ENCODE measurements around the gene CREB3L2. TPM values are rescaled to one million over a fixed set of nuclear protein-coding genes. Genes with fewer than 3 reads are reported as not detected.

CREB3L2 gene
- total and polyA plus RNA-seq, 2 donors (not counting 1 experiment from before 2014, with no cell fraction given) = 13.8 to 25.1 TPM

DNA sequence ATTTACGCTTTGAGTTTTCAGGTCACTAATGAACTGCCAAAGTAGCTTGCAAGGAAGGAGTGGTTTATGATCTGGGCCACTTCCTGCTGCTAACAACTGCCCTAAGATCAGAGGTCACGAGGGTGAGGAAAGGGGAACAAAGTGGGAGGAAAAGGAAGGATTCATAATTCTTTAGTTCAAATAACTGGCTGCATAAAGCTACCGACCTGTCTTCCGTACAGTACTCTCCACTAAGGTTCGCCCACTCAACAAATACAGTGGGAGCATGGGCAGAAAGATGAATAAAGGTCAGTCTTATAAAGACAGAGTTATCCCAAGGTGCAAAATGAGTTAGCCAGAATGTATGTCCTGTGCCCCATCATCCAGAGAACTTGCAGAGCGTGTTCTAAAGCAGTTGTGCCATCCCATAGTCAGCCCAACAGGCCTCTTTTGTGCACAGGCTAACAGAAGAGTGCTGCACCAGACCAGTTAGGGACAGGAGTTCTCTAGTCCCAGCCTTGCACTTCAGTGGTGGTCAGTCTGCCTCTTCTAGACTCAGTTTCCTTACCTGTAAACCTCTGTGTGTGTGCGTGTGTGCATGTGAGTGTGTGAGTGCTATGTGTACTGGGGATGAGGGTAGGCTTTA is 65.9 kb downstream of the CREB3L2 start:
- Mint-ChIP-seq H3K9me3 (ENCODE audit: insufficient read depth) (no peaks in the 10 kb centered on the region), H3K4me1 (peaks cover 36% of the 10 kb centered on the region), H3K27ac (peak overlapping the region; percentile 74), H3K27me3 (no peaks in the 10 kb centered on the region), H3K4me3 (peak overlapping the region; percentile 67)
- Histone ChIP-seq H3K4me3 (ENCODE audit: control extremely low read depth in 1 of 5, extremely low read depth in 1 of 5, insufficient read depth in 1 of 5, low read depth in 2 of 5, low read length in 4 of 5) (peak overlapping the region in 3 of 5 experiments; percentile 40 to 68 (median 46)), H3K36me3 (replicated peaks in 1 of 2; ENCODE audit: control extremely low read depth in 1 of 2, control insufficient read depth in 1 of 2, extremely low read depth in 1 of 2, insufficient read depth in 2 of 2, low read length in 1 of 2) (no peaks in the 10 kb centered on the region), H3K9me3 (ENCODE audit: control extremely low read depth in 1 of 3, control insufficient read depth in 2 of 3, insufficient read depth in 1 of 3, low read length in 2 of 3) (no peaks in the 10 kb centered on the region), H2AFZ (ENCODE audit: insufficient read depth, low read depth, low read length, poor library complexity, severe bottlenecking) (peak overlapping the region; percentile 73), H4K20me1 (ENCODE audit: control insufficient read depth, insufficient read depth, low read length, poor library complexity, severe bottlenecking) (peaks cover 6% of the 10 kb centered on the region), H3K4me2 (replicated peaks; ENCODE audit: low read depth, low read length, poor library complexity, severe bottlenecking) (peak overlapping the region; percentile 74), H3K9ac (ENCODE audit: low read length) (peak overlapping the region; percentile 69), H3K4me1 (ENCODE audit: control insufficient read depth in 2 of 2, insufficient read depth in 2 of 2, low read length in 2 of 2) (peaks cover 28 to 30% of the 10 kb centered on the region in 2 donors), H3K79me2 (ENCODE audit: control insufficient read depth, insufficient read depth, low read length) (peaks cover 51% of the 10 kb centered on the region), H3K27ac (ENCODE audit: low read length in 2 of 2) (peak overlapping the region; percentile 54 to 90), H3K27me3 (replicated peaks in 1 of 4; ENCODE audit: control extremely low read depth in 1 of 4, control insufficient read depth in 3 of 4, insufficient read depth in 4 of 4, low read length in 3 of 4) (no peaks in the 10 kb centered on the region)
- ChIA-PET POLR2A (interaction anchor here (2.2 kb wide), 1 partner anchor 66 kb away, joined by 9 read pairs; the partner anchor contains the start of gene CREB3L2), CTCF (interaction anchor here (1.9 kb wide), 1 partner anchor 8 kb away, joined by 5 read pairs; no protein-coding TSS in a partner anchor)
- DNase-seq = peak; percentile 41
- no peak for ATAC-seq (ENCODE audit: low read depth)
- 60% methylated on average over 2 of the region's 7 CpGs for WGBS (ENCODE audit: insufficient coverage)
- TF ChIP-seq CTCF (IDR thresholded peaks at IDR 0.05) = no peak
- no peak for TF ChIP-seq EZH2 (IDR thresholded peaks at IDR 0.05; ENCODE audit: borderline replicate concordance, insufficient read depth, low read depth, low read length, poor library complexity, severe bottlenecking)
- intact Hi-C loops (cut with micrococcal nuclease) = loop anchor here (1.0 kb wide), 1 partner anchor 66 kb away; the partner anchor contains the start of gene CREB3L2

All from B cell (primary cell).